DMS79 (cell line): ENCODE data around the gene TBC1D14.

Experiments used
- DNase-seq: peaks from one replicate; lab custom pipeline; 2025; lab: John Stamatoyannopoulos, UW

TBC1D14 gene, protein sequence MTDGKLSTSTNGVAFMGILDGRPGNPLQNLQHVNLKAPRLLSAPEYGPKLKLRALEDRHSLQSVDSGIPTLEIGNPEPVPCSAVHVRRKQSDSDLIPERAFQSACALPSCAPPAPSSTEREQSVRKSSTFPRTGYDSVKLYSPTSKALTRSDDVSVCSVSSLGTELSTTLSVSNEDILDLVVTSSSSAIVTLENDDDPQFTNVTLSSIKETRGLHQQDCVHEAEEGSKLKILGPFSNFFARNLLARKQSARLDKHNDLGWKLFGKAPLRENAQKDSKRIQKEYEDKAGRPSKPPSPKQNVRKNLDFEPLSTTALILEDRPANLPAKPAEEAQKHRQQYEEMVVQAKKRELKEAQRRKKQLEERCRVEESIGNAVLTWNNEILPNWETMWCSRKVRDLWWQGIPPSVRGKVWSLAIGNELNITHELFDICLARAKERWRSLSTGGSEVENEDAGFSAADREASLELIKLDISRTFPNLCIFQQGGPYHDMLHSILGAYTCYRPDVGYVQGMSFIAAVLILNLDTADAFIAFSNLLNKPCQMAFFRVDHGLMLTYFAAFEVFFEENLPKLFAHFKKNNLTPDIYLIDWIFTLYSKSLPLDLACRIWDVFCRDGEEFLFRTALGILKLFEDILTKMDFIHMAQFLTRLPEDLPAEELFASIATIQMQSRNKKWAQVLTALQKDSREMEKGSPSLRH

DNA sequence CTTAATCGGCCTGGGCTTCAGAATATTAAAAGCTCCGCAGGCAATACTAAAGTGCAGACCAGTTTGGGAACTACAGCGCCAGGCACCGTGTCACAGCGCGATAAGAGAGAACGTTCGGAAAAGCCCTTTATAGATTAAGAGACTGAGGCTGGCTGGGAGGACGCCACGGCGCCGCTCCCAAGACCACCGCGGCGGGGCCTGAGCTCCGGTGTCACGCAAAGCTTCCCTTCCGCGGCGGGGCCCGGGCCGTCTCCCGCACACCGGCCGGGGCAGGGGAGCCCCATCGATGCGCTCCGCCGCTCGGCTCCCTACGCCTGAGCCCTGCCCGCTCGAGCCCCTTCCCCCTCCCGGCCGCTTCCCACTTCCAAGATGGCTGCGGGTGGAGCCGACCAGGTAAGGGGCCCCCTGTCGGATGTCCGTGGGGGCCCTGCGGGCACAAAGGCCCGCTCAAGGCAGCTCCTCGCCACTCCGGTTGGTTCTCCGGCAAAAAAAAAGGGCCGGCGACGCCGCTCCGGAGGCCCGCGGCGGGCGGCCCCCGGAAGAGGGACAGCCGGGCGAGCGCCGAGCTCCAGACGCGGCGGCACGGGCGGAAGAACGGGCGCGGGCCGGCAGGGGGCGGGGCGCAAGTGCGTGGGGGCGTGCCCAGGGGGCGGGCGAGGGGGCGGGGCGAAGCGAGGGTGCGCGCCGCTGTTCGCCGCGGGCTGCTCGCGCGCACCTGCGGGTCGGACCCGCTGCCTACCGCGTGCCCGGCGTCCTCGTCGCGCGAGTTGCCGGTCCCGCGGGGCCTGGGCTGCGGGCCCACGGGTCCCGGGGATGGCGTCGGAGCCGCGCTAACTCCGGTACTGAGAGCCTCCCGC, at the start of gene TBC1D14:
Gene TBC1D14 (plus strand): TSS at position 714 of the 857 bp plus-strand sequence. CDS start 13,564 bp downstream, outside the sequence.
- DNase-seq, result peak; percentile 28

DNA sequence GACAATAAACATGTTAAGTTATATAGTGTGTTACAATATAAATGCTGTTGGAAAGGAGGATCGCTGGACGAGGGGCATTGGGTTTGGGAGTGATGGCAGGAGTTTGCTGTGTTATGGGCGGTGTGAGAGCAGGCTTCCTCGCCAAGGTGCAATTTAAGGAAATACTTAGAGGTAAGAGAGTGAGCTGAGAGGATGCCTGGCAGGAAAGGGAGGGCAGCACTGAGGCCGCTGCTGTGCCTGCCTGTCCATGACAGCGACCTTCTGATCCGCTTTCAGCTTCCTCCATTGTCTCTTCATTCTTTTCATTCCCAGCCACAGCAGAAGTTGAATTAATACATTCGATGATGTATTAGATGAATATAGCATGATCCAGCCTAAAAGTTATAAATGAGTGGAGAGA, 41.2 kb upstream of the TBC1D14 start:
- DNase-seq, result no peak

DNA sequence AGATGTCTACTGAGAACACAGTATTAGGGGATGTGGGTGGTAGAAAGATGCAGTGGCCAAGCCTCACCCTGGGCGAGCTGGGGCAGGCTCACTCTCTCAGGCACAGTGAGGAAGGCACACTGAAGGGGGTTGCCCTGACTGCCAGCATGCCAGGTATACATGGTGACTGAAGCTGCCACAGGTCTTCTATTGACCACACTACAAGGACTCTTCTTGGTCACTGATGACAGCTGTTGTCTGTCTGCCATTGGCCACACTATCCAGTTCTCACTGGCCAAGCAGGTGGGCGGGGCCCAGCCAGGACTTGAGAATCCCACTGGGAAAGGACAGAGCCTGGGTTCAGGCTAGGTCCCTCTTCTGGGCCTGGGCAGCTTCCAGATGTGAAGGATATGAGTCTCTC, 39.7 kb upstream of the TBC1D14 start:
- DNase-seq, result no peak

DNA sequence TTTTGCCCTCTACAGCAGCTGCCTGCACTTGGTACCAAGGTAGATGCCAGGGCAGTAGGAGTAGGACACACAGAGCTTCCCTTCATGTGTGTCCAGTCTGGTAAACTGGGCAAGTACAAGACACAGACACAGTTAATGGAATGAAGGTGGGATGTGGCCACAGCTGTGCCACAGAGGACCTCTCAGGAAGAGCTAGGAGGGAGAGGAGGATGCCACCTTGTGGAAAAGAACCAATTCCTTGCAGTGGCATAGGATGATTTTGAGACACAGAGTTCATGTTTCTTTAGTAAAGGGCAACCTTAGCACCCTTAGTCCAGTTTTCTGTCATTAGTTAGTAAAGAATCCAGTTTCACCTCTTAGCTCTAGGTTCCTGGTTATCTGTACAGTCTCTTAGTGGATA, 36.3 kb upstream of the TBC1D14 start:
- DNase-seq, result no peak

DNA sequence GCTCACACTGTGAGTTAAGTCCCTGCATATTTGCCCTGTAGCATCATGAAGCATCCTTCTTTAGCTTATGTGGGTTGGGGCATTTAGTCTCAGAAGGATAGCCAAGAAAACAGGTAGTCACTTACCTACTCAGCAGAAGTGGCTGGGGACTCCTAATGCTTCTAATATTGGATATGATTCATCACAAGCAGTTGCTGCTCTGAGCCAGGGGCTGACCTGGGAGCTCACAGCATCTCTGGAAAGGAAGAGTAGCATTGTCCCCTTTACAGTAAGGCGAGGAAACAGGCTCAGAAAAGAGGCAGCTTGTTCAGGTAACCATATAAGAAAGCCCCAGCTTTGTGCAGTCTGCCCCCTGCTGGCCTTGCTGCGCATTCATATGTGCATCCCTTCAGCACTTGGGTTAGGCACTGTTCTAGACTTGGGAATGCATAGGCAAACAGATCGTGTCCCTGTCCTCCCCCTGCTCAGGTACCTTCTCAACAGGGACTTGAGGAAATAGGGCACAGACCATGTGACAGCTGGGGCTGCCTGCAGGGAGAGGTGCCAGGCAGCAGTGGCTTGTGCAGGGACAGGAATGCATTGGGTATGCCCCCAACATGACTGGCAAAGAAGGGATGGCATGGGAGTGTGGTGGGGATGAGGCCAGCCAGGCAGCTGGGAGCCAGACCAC, 35.7 kb upstream of the TBC1D14 start:
- DNase-seq, result no peak

DNA sequence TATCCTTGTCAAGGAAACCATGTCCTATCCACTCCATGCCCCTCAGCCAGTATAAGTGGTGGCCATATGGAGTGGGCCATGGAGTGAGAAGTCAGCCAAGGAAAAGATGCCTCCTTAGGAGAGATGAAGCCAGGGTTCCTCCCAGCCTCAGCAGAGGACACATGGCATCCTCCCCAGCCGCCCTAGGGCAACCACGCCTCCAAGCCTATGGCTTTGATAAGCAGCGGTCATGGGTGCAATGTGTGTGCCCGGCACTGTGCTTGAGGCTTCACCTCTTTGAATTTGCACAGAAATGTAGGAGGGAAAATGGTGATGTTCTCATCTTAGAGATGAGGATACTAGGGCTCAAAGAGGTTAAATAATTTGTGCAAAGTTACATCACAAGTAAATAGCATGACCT, 34.6 kb upstream of the TBC1D14 start:
- DNase-seq, result no peak

DNA sequence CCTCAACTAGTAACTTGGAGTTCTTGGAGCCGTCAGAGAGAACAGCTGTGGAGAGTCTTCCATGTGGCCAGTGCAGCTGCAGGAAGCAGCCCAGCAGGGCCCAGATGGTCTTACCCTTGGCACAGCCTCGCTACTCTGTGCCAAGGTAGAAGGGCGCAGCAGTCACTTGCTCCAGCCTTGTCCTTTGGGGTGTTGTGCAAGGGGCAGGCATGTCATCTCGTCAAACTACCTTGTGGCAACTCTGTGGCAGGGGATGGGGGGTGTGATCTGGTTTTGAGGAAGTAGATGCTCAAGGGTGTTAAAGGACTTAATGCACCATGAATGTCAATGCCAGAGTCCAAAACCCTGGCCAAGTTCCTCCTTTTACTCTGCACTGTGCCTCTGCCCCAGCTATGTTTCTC, 34.2 kb upstream of the TBC1D14 start:
- DNase-seq, result no peak

DNA sequence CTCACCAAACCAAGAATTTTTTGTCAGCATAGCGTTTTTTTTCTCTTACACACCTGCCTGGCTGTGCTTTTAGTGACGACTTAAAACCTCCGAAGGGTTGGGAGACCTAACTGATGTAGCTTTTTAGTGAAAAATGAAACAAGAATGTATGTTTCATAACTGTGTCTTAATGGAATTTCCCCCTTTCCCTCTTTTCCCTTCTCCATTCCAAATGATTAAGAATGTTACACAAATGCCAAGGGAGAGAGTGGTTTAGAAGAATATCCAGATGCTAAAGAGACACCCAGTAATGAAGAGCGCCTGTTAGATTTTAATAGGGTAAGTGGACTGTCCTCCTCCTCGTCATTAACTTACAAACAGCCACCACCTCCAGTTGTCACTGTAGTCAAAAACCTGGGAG, 33.2 kb upstream of the TBC1D14 start:
- DNase-seq, result no peak

DNA sequence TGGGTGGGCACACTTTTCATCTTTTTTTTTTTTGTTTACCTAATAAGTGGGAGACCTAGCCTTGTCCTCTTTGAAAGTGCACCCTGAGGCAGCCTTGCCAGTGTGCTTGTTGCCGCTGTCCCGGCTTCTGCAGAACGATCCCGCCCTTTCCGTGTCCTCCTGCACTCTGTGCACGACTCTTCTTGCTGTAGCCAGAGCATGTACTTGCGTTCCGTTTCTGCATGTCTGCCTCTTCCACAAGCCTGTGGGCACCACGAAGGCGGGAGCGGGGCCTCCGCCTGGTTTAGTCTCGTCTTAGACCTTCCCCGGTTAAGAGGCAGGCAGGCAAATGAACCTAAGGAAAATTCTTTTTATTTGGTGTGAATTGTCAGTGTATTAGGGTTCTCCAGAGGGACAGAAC, 32.6 kb upstream of the TBC1D14 start:
- DNase-seq, result no peak

DNA sequence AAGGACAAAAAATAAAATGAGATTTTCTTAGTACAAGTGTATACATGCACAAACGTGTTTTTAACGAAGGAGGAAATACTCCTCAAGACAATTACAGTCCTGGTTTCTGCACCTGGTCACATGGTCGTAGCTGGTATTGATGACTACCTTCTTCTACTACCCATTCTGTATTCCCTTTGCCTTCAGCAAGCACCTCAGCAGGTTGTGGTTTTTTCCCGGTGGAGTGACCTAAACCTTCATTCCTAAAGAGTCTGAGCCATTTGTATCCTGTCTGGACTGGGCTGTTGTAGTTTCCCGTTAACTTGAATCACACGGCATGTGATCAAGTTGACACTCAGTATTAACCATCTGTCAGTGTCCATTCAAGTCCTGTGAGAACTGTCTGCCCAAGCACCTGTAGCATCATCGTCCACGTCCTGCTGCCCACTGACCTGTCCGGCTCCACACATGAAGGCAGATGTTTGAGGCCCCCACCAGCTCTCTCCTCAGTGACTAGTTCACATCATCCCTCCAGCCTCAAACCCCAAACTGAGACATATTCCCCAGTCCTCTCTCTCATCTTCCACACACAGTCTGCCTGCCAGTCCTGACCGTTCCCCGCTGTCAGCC, 31.1 kb upstream of the TBC1D14 start:
- no peak for DNase-seq

DNA sequence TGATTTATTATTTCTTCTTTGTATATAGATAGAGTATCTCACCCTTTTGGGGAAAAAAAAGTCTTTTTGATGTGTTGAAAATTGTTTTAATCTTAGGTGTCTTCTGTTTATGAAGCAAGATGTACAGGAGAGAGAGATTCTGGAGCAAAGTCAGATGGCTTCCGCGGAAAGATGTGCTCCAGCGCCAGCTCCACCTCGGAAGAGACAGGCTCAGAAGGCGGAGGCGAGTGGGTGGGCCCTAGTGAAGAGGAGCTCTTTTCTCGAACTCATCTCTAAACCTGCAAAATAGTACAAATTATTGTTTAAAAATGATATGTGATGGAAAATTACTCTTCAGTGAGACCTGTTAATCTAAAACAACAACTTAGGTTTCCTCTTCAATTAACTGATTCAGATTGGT, 28.9 kb upstream of the TBC1D14 start:
- DNase-seq, result no peak

DNA sequence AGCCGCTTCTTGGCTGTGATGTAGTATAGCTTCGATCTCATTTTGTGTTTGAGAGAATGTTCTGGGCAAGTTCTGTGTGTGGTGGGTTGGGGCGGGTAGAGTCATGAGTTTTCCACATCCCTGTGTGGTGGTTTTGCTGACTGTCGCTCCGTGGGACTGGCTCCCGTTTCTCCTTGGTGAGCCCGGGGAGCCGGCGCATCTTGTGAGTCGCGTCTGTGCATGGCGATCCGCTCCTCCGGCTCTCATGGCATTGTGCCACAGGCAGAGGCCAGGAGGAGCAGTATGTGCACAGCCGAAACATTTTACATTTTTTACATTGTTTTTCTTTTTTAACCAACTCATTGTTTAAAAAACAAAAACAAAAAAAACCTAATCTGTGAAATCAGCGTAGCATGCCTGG, 27.7 kb upstream of the TBC1D14 start:
- DNase-seq, result no peak

DNA sequence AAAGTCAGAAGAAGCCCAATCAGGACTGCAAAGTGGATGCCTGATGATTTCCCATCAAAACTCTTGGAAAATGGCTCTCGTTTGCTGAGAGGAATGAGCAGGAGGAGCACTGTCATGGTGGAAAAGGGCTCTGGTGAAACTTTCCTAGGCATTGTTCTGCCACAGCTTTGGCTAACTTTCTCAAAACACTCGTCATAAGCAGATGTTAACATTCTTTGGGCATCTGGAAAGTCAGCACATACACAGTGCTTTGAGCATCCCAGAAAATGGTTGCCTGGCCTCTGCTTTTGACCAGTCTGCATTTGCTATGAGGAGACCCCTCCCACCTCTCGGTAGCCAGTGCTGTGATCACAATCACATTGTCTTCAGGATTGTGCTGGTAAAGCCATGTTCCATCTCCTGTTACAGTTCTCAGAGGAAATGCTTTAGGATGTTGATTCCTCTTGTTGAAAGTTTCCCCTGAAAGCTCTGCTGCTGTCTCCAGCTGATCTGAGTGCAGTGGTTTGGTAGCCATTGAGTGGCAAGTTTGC, 25.2 kb upstream of the TBC1D14 start:
- no peak for DNase-seq

DNA sequence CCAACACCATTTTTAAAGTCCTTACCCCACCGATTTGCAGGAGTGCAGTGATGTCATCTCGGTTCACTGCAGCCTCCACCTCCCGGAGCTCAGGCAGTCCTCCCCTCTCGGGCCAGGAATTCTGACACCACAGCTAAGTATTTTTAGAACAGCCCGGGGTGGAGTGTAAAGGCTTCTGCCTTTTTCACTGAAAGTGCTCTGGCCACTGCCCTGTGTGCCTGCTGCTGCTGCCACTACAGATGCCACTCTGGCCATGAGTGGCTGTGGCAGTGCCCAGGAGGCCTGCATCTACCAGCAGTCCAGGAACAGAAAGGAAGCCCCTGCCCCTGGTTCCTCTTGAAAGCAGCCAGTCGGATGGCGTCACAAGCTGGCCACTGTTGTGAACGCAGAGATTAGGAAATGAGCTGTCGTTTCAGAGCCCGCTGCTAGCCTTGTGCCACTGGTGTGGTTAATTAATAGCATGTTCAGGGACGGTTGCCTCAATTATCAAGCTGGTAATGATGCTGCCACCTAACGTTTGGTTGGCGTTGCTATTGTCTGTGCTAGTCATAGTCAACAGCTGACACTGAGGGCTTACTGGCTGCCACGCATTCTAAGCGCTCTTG, 23.6 kb upstream of the TBC1D14 start:
- no peak for DNase-seq

DNA sequence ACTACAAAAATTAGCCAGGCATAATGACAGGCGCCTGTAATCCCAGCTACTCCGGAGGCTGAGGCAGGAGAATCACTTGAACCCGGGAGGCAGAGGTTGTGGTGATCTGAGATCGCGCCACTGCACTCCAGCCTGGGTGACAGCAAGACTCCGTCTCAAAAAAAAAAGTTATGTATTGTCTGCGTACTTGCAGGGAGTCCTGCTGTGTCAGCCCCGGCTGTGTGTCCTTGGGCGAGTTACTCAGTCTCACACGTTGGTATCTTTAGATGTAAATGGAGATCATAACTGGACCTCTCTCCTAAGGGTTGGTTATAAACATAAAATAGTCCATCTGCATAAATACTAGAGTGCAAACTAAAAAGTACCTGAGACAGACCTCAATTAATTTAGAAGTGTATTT, 22.7 kb upstream of the TBC1D14 start:
- DNase-seq, result no peak

DNA sequence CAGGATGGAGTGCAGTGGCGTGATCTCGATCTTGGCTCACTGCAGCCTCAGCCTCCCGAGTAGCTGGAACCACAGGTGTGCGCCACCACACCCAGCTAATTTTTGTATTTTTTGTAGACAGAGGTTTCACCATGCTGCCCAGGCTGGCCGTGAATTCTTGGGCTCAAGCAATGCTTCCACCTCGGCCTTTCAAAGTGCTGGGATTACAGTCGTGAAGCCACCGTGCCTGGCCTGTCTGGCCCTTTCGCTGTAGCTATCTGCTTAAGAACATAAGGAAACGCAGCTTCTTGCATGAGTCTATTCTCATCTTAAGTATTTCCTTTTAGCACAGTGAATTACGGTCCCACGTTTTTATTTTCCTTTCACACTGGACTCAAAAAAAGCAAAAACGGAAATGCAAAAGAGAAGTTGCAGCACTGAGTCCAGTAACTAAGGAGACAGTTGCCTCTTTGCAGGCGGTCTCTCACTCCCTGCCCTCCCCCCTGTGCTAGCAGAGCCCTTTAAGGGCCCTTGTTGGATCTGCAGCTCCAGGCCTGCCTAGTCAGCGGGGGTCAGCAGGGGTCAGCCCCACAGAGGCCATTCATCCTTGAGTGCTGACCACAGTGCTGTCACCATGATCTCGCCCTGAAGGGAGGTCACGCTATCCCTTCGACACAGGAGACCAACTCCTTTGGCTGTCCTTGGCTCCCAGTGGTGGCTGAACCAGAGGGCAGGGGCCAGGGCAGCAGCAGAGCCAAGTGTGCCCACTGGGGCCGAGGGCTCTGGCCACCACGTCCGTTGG, 21.8 kb upstream of the TBC1D14 start:
- DNase-seq, result no peak

DNA sequence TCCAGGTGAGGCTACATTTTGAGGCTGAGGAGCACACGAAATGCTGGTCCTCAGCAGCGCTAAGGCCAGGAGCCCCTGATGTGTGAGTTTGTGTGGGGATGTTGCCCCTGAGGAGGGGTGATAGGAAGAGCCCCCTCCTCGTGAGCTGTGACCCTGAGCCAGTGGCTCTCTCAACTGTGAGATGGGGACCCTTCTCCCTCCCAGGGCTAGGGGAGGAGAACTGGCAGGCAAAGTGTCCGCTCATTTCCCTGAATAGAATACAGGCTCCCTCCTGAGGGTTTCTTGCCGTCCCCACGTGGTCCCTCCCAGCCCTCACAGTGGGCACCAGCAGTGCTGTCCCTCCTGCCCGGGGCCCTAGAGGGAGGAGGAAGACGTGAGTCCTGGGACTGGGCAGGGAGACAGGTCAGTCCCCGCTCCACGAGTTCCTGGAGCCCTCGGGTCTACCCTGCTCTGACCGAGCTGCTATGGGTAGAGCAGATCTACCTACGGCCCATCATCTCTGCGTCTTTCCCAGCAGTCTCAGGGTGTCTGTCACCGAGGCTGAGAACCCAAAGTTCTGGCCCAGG, 21.0 kb upstream of the TBC1D14 start:
- DNase-seq, result no peak

DNA sequence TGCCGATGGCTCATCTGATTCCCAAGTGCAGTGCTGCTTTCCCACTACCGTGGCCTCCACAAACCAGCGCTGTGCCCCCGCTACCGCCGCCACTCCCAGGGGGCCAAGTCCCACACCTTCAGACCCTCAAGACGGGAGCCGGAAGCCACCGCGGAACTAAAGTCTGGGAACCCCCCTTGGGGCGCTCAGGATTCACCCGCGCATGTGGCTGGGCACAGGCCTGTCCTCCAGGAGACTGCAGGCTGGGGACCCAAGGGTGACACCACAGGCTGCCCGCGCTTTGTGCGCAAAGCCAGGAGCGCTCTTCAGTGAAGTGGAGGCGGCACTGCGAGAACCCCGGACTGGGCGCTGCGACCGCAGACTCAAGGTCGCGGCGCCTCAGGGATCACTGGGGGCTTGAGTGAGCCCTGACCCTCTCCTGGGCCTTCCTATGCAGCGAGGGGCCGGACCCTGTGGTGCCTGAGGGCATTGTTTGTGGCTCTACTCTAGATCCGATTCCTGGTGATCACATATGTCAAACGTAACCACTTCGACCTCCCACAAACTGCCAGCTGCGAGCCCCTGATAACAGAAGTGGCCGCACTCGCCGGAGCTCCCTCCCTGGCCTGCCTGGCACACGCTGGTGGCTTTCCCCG, 20.4 kb upstream of the TBC1D14 start:
- DNase-seq, result no peak

DNA sequence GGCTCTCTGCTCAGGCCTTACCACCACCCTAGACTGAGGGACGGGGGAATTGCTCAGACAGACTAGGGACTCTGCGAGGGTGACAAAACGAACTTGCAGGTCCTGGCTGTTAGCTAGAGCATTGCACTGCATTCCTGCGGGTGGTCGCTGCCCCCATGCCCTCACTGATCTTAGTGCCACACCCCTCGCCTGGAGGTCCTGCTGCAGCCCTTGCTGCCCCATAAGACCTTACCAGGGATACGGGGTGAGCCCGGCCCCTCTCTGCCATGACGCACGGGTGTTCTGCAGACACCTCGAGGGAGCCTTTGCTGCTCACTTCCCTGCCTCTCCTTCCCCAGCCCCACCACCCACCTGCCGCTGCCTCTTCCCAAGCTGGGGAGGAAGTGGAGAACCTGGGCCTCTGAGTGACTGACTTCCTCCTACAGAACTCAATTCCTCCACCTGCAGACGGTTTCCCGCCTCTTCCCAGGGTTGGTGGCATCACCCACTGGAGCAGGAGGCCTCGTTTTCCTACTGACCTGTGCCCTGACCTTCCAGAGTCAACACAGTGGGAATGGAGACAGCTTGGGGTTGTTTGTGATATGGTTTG, 19.8 kb upstream of the TBC1D14 start:
- DNase-seq, result no peak
